NCI-H2227 (cell line): ENCODE measurements around the gene AKAIN1.

ENCODE experiments used
- DNase-seq: peaks from one replicate; lab custom pipeline; 2025; ENCODE audit not compliant: unreplicated experiment; lab: John Stamatoyannopoulos, UW

Gene AKAIN1

DNA sequence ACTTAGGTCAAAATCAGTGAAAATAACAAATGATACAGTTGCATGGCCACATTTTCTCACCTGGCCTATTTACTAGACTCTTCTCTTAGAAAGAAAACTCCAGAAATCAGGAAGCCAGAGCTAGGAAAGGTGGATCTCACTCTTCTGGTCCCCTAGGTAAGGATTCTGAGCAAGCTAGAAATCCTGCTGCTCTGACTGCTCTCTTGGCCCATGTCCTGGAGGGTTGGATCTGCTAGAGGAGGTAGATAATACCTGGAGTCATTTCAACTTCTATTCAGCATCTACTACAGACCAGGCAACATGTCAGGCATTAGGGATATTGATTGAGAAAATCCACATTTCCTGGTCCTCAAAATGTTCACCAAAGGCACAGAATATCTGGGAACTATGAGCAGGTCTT is 34.9 kb downstream of the AKAIN1 start:
- no peak for DNase-seq

DNA sequence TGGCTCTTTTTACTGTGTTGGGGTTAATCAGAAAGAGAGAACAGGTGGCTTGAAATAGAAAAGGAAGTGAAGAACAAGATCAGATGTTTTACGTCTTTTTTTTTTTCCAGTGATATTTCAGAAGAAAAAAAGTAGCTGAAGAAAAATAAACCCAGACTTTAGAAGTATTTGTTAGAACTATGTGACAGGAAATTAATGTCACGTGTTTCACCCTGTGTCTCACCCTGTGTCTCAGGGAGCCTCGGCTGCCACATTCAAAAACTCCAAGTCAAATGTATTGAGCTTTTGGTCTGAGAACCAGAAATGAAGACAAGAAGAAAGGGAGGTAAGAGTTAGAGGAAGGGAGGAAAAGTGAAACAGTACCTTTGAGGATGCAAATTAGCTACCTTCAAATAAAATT is 38.0 kb downstream of the AKAIN1 start:
- DNase-seq: no peak

DNA sequence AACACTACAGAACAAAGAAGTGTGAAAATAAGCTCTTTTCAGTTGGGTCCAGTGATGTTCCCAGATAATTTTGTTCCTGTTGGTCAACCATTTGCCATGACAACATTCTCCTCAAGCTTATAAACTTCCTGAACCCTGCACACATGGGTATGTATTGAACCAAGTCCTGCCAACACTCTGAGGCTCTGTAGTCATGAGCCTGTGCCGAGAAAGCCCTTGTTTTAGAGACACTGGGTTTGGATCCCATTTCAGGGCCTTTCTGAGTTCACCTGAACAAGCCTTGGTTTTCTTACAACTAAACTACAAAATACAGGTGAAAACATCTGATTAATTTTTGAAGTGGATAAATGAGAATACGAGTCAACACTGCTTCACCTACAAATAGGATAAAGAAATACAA is 38.5 kb downstream of the AKAIN1 start:
- no peak for DNase-seq

DNA sequence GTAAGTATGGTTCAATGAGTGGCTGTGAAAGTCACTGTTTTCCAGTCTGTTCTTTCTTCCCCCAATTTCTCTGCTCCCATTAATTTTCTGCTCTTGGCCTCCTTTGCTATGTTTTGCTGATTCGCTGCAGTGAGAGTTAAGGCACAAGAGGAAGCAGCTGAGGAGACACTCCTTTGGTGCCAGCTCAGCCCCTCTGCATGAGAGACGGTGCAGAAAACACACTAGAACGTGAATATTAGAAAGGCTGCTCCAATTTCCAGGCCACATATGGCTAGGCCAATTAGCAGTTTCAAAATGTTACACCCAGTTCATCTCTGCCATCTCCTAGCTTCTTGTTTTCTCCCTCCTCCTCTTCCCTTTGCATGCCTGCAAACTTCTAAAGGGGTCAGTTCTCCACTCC is 38.9 kb downstream of the AKAIN1 start:
- no peak for DNase-seq

DNA sequence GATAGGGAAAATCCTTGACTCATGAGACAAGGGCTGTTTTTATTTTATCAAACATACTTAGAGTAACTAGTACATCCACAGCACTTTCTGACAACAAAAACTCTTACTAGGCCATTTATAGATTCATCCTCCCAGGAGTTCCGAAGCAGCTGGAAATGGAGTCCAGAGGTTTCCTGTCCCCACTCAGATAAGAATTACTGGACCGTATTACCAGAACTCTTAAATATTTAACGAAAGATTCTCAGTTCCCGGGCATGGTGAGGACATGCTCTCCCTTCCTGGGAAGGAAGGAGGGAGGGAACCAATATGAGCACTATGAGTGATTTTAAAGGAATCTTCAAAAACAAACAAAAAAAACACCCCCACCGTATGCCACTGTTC is 41.2 kb downstream of the AKAIN1 start:
- DNase-seq: no peak

DNA sequence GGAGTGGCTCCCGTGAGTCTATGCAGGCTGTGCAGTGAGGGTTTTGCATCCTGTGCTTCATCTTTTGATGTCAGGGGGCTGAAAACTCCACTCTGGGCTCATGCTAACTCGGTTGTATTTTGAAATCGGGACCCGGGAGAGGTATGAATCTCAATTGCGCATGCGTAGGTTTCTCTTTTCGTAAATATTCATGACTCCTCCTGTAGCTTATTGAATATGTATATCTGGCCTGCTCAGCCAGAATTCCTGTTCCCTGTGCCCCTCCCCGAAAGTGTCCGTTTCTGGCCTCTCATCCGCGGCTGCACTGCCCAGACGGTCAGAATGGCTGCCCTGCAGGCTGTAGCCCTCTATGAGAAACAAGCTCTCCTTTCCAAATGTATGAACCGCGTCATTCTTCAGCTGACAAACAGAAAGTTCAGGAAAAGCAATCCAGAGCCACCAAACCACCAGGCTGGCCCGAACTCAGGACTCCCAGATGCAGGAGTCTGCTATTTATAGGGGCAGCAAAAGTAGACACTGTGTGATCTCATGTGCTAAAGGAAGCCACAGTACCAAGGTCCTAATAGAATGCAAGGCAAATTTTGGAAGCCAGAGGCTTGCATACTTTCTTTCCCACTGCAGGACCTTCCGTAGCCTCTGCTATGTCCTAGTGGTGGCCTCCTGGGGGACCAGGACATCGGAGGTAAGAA is 41.7 kb downstream of the AKAIN1 start:
- no peak for DNase-seq

DNA sequence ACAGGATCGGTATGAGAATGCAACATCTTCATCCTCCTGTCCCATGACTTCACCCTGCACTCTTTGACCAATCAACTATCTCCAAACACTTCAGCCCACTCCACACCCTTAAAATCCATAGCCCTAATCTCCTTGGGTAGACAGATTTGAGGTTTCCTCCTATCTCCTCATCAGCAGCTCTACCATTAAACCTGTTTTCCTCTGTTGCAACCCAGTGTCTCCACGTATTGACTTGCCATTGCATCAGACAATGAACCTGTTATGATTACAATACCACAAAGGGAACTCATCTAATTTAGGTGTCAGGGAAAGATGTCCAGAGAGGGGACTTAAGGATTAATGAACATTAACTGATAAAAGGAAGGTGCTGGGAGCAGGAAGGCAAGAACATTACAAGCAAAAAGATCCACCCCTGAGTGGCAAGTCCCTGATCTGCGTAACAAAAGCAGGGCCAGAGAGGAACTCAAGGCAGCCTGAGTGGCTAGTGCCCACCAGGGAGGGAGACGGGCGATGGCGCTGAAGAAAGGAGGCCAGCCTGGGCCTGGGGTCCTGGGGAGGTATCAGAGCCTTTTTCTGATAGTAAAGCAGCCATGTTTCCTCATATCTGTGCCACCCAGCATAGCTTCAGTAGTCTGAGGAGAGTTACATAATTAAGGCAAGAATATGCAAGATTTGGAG is 44.6 kb downstream of the AKAIN1 start:
- DNase-seq: no peak

DNA sequence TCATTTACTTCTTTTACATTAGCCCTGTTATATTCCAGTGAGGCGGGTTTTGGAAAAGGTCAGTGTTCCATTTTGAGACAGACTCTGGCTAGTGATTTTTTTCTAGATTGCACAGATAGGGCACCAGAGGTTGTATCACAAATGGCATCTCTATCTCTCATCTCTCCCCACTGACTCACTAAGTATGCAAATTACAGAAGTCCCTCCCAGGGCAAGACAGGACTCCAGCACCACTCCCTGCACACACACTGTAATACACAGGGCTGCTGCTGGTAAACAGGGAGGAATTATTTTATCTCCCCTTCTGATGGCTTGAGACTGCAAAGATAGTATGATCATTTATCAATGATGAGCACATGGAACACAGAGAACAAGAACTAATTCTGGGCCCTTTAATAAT is 46.2 kb downstream of the AKAIN1 start:
- no peak for DNase-seq

DNA sequence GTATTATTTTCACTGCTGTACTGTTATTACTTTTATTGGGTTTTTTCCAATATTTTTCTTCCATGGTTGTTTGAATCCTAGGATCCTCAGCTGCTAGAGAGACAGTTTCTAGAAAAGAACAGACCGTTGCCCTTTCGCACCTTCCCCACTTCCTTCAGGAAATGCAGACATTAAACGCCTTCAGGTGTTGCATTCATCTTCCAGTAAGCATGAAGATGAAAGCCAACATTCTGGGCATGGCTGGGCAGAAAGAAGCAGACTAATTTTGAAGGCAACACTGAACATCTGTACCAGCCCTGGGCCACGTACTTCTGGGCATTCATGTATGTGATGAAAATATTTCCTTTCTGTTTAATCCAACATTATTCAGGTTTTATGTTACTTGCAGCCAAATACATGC is 51.0 kb downstream of the AKAIN1 start:
- no peak for DNase-seq

DNA sequence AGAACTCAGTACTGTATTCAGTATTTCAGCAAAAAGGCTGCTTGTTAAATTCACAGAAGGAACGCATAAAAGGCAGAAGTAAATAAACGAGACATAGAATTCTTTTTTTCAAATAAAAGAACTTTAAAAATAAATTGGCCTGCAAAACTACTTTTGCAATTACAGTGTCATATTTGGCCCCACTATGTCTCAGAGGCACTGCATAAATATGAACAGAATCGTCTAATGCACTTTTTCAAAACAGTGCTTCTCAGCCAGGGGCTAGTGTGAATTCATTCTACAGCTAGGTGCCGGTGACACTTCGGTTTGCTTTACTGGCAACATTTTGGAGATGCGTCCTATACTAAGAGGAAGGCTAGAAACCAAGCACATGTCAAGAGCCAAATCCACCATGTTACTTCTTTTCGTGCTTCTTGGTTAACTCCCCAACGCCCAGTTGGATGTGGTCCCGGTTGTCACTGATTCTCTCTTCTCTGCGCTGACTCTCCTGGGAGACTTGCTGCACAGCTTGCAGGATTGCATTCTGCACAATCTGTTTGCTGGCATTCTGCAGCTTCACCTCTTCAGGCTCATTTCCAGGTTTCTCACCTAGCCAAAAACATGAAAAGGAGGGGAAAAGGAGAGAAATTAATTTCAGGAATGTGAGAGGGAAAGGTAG is 51.8 kb downstream of the AKAIN1 start:
- DNase-seq: no peak

DNA sequence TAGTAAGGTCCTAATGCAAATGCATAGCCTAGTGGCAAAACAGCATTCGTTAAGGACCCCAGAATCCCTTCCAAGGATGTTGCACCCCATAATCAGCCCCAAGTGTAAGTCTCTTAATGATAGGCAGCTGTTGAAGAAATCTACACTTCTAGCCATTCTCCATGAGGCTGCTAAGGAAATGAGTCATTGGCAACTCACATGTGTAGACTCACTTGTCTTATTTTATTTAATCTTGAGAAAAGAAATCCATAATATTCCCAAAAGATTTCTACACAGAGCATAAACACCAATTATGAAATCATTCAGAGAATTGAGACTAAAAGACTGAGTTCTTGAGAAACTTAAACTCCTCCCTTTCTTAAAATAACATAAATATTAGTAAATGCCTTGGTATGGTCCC is 52.4 kb downstream of the AKAIN1 start:
- DNase-seq: no peak

DNA sequence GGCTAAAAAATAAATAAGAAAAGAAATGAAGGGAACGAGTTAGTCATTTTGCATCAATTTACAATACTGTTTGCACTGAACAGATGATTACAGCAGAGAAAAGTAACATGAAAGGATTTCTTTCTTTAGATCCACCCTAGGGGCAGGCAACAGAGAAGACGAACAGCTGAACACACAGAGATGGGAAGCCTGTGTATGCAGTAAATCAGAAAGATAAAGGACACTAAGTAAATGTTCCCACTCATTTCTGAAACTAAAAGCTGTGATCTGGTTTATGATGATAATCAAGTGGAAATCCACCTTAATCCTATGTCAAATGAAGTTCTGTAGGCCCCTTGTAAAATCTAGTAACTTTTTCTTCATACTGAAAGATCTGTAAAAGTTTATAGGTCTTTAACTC is 54.2 kb downstream of the AKAIN1 start:
- no peak for DNase-seq

DNA sequence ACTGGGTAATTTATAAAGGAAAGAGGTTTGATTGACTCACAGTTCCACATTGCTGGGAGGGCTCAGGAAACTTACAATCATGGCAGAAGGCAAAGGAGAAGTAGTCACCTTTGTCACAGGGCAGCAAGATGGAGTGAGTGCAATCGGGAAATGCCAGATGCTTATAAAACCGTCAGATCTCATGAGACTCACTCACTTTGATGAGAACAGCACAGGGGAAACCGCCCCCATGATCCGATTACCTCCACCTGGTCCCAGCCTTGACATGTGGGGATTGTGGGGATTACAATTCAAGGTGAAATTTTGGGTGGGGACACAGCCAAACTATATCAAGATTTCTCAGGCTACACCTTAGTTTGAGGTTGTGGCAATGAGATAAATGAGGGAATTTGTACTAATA is 54.9 kb downstream of the AKAIN1 start:
- no peak for DNase-seq

DNA sequence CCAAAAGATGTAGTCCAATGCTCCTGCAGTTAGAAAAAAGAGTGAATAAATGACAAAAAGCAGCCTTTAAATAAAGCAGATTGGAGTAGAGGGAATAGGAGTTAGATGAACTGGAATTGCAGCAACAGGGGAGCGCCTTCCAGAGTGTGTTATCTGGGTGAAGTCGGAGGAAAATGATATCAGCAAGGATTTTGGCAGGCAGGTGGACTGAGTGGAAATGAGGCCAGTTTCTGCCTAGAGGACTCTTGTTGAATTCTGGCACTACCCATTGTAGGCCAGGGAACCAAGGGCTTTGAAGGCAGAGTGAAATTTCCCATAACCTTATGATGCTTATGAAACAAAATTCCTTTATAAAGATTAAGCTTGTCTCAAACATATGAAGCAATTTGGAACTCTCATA is 59.8 kb downstream of the AKAIN1 start:
- no peak for DNase-seq

DNA sequence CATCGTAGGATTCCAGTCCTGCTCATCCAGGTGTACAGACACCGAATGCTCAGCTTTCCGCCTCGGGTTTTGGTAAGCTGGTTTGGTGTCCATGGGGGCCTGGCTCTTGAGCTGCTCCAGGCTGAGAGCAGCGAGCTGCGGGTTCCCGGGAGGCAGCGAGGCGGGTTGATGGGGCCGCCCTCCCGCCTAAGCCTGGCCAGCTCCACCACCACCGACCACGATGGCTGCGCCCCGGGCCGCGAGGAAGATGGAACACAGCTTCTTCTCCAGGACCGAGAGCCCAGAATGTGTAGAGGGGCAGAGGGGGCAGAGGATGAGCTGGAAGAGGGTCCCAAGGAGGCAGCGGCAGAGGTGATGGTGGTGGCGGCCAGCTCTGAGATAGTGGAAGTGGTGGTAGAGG is 64.1 kb downstream of the AKAIN1 start:
- DNase-seq: no peak

DNA sequence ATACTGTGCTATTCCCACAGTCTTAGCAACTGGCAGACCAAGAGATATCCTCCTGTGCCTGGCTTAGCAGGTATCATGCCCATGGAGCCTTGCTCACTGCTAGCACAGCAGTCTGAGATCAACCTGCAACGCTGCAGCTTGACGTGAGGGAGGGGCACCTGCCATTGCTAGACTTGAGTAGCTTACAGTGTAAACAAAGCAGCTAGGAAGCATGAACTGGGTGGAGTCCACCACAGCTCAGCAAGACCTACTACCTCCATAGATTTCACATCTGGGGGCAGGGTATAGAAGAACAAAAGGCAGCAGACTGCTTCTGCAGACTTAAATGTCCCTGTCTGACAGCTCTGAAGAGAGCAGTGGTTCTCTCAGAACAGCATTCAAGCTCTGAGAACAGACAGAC is 74.8 kb downstream of the AKAIN1 start:
- DNase-seq: no peak

DNA sequence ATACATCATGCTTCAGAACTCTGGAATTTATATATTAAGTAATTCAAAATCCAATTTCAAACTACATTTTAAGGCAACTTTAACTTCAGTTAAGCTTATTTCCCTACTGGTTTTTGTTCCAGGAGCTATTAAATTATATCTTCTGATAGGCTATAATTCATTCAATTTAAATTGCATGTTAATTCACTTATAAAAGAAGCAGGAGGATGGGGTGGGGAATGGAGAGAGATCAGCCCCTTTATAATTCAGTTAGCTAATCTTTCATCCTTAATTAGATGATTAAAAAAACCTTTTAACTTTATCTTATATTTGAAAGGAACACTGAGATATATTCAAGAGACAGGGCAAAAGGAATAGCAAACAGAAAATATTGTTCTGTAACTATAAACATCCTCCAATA is 86.8 kb downstream of the AKAIN1 start:
- no peak for DNase-seq

DNA sequence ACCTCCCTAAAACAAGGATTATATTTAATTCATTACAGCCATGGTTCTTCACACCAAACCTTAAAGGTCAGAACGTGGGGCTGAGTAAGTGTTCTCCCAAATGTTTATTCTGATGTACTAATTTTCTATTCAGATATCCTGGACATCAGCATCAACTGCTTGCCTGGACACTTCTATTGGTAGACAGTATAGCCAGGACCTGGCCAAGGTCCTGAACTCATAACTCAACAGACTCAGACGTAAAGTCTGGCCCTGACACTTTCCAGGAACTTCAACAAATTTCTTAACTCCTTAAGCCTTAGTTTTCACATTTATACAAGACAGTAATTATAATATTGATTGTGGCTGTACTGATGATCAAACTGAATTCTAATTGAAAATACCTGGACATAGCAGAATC is 89.1 kb downstream of the AKAIN1 start:
- no peak for DNase-seq

DNA sequence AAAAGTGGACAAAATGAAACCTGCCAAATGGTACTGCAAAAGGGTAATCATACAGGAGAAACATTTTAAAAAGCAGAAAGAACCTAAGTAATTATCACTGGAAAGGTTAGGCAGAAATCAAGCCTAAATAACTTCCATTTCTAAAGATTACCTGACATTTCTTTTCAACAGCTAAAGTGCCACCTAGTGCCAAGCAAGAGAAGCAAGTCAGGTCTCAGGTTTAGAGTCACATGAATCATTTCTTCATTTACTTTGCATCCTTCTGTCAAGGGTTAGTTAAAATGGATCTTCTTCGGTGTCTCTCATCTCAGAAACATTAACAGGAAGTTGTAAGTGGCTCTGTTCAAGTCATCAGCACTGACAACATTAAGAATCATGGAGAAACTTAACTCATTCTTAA is 90.3 kb downstream of the AKAIN1 start:
- no peak for DNase-seq

DNA sequence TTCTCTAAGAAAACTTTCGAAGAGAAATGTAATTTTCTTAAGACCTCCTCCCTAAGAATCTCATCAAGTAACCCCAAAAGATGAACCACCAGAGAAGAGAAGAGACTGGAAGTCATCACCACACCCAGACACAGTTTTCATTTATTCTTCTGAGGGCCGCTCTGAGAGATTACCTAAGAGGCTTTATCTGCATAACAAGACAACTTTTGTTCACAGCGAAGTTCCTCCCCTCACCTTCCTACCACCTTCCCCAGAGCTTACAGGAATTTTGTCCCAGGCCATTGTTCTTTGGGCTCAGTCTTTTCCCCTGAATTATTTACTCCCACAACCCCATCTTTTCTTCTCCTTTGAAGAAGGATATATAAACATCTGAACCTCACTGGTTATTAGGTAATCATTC is 92.8 kb downstream of the AKAIN1 start:
- DNase-seq: no peak

DNA sequence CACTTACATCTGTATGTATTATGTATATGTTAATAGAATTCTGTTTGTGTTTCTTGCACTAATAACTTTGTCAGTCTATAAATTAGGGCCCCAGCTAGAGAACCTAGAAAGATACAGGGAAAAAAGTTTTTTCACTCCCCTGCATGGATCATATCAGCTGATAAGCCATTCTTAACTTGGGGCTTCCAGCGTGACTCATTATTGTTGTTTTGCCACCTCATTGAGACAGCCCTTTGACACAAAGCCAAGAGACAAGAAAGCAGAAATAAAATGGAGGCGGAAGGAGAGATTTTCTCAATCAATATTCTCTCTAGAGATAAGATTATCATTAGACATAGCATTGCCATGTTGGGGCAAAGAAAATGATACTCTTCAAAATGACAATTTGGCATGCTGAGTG is 93.4 kb downstream of the AKAIN1 start:
- no peak for DNase-seq

DNA sequence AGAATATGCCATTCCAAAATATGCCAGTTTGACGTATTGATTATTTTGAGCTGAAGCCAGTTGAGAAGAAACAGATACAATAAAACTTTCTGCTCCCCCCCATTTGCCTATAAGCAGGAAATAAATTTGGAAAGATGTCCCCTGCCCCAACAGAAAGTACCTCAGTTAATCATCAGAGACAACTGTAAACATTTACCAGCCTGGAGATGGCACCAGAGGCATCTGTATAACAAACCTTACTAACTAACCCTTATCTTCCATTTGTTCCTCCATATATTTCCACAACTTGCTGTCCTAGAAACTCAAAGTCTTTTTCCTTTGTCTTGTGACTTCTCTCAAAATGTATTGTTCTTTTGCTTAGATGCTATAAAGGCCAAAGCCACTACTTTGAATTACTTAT is 93.8 kb downstream of the AKAIN1 start:
- DNase-seq: no peak
